Activated T-helper 17 cell treated with anti-CD3 and anti-CD28 coated beads, Interleukin-2, amount 50 U/mL, for 72 hours (primary cell): ENCODE results near the gene CDH23. TPM values are rescaled to one million over a fixed set of nuclear protein-coding genes. Genes with fewer than 3 reads are reported as not detected.

Source experiments
- ATAC-seq: fragments of 150-1000 bp; cut with Tn5 transposase; replicated peaks from 2 replicates; pipeline ENCODE4 v1.10.0; 2021; ENCODE audit warnings: mild to moderate bottlenecking, moderate library complexity
- H3K27ac Mint-ChIP-seq: one replicate; pipeline ENCODE4 v1.8.0; 2022; ENCODE audit warnings: mixed read lengths
- H3K27me3 Mint-ChIP-seq: one replicate; pipeline ENCODE4 v1.8.0; 2022; ENCODE audit warnings: mixed read lengths
- H3K36me3 Mint-ChIP-seq: one replicate; pipeline ENCODE4 v1.8.0; 2022; ENCODE audit warnings: low read depth, mild to moderate bottlenecking, mixed read lengths
- H3K4me1 Mint-ChIP-seq: one replicate; pipeline ENCODE4 v1.8.0; 2022; ENCODE audit warnings: mixed read lengths
- H3K4me3 Mint-ChIP-seq: one replicate; pipeline ENCODE4 v1.8.0; 2022; ENCODE audit warnings: mild to moderate bottlenecking, mixed read lengths
- H3K9me3 Mint-ChIP-seq: one replicate; pipeline ENCODE4 v1.8.0; 2022; ENCODE audit warnings: mixed read lengths
- total RNA-seq, 2 donors: library from RNA; stranded (reverse); gene quantifications; one replicate each; pipeline ENCODE4 v1.2.3, GENCODE V29; 2022

CDH23 gene
- total RNA-seq, 2 donors from 2014 or later, result 0.09 to 16.2 TPM

- no peak for ATAC-seq
- Mint-ChIP-seq H3K27ac (no peak overlapping the region), H3K4me3 (no peak overlapping the region), H3K4me1 (peaks cover 6% of the 10 kb centered on the region), H3K9me3 (peaks cover 5% of the 10 kb centered on the region), H3K36me3 (no peaks in the 10 kb centered on the region), H3K27me3 (no peaks in the 10 kb centered on the region)
These were observed 294.7 kb downstream of the CDH23 start for GRCh38 chr10:71691405-71691804.

GRCh38 chr10:71692598-71693306 lies 296.0 kb downstream of the CDH23 start:
- no peaks in the 10 kb centered on the region for H3K36me3 Mint-ChIP-seq

DNA sequence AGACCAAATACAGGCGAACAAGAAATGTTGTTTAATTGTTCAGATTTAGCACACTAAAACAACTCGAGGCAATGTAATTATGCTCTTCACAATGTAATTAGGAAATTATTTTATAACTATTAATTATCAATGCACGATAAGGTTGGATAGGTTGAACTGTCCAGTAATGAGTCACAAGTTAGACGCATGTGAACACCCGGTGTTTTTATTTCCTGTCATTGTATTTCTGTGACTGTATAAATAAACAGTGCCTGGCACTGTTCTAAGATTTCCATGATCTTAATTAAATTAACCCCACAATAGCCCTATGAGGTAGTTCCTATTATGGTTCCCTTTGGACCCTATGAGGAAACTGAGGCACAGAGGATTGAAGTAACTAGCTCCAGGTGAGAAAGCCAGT lies 296.7 kb downstream of the CDH23 start:
- Mint-ChIP-seq H3K9me3 (peaks cover under 1% of the 10 kb centered on the region), H3K27ac (no peak overlapping the region), H3K4me3 (no peak overlapping the region), H3K36me3 (no peaks in the 10 kb centered on the region), H3K27me3 (no peaks in the 10 kb centered on the region), H3K4me1 (peaks cover 8% of the 10 kb centered on the region)
- no peak for ATAC-seq

More at GRCh38 chr10:71692598-71693306, 296.0 kb downstream of the CDH23 start:
- no peak for ATAC-seq
- H3K27ac Mint-ChIP-seq, result no peak overlapping the region
- H3K4me3 Mint-ChIP-seq, result no peak overlapping the region
- H3K27me3 Mint-ChIP-seq, result no peaks in the 10 kb centered on the region
- H3K9me3 Mint-ChIP-seq, result peaks cover 5% of the 10 kb centered on the region
- H3K4me1 Mint-ChIP-seq, result peaks cover 8% of the 10 kb centered on the region

DNA sequence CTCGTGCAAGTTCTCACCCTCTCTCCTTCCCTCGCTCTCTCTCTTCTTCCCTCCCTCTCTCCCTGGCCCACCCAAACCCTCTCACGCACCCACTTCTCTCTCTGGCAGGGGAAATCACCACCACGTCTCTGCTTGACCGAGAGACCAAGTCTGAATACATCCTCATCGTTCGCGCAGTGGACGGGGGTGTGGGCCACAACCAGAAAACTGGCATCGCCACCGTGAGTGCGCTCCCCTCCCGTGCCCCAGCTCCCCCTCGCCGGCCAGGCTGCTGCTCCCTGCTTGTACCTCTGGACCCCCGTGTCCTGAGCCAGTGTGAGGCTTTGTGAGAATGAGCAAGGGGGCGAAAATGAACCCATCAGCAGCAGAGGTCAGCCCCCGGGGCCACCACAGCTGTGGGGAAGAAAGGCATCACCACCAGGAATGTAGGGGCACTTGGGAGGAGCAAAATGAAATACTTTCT lies 297.4 kb downstream of the CDH23 start:
- H3K27ac Mint-ChIP-seq, result peak overlapping the region; percentile 70
- no peaks in the 10 kb centered on the region for H3K27me3 Mint-ChIP-seq
- ATAC-seq, result no peak
- peak overlapping the region; percentile 60 for H3K4me3 Mint-ChIP-seq
- no peaks in the 10 kb centered on the region for H3K36me3 Mint-ChIP-seq
- peaks cover 14% of the 10 kb centered on the region for H3K4me1 Mint-ChIP-seq
- no peaks in the 10 kb centered on the region for H3K9me3 Mint-ChIP-seq

- ATAC-seq, result peak; percentile 34
- no peaks in the 10 kb centered on the region for H3K36me3 Mint-ChIP-seq
- H3K4me3 Mint-ChIP-seq, result peak overlapping the region; percentile 60
- no peaks in the 10 kb centered on the region for H3K9me3 Mint-ChIP-seq
- peak overlapping the region; percentile 70 for H3K27ac Mint-ChIP-seq
- H3K4me1 Mint-ChIP-seq, result peaks cover 16% of the 10 kb centered on the region
- no peaks in the 10 kb centered on the region for H3K27me3 Mint-ChIP-seq
These were observed 297.8 kb downstream of the CDH23 start for GRCh38 chr10:71694567-71694968.

GRCh38 chr10:71695502-71696476 lies 299.1 kb downstream of the CDH23 start:
- H3K27ac Mint-ChIP-seq, result no peak overlapping the region
- H3K36me3 Mint-ChIP-seq, result no peaks in the 10 kb centered on the region
- peaks cover 16% of the 10 kb centered on the region for H3K4me1 Mint-ChIP-seq
- no peak for ATAC-seq
- peak overlapping the region; percentile 60 for H3K4me3 Mint-ChIP-seq
- H3K27me3 Mint-ChIP-seq, result no peaks in the 10 kb centered on the region
- no peaks in the 10 kb centered on the region for H3K9me3 Mint-ChIP-seq

DNA sequence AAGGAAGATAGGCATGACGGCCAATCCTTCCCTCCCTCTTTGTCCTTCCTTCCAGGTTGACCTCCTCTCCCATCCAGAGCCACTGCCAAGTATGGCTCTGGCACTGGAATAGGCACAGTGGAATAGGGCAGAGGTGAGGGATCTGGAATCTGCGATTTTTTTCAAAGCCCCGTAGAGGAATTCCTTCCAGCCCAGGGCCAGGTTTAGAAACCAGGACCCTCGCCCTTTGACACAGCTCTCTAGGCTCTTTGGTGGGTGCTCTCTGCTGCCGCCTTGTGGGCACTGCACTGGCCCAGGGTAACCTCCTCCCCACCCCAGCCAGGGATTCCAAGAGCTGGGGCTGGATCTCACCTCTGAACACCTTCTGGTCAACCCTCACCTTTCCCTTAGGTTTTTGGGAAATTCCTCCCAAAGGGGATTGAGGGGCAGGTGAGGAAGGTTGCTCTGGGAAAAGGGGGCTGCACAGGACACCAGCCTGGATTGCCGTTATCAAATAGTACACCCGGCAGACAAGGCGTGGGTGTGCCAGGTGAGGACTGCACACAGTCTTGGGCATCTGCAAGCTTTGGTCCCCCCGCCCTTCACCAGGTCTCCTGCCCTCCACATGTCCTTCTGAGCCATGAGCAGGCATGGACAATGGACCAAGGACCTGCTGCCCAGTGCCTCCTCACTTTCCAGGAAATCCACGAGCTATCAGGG lies 300.1 kb downstream of the CDH23 start:
- H3K27ac Mint-ChIP-seq, result no peak overlapping the region

GRCh38 chr10:71697938-71698709 lies 301.4 kb downstream of the CDH23 start:
- peak overlapping the region; percentile 51 for H3K27ac Mint-ChIP-seq
- no peaks in the 10 kb centered on the region for H3K9me3 Mint-ChIP-seq
- H3K4me3 Mint-ChIP-seq, result peak overlapping the region; percentile 38
- no peaks in the 10 kb centered on the region for H3K36me3 Mint-ChIP-seq
- ATAC-seq, result peak; percentile 74
- peaks cover 16% of the 10 kb centered on the region for H3K4me1 Mint-ChIP-seq
- no peaks in the 10 kb centered on the region for H3K27me3 Mint-ChIP-seq

More for the DNA sequence above, 300.1 kb downstream of the CDH23 start:
- Mint-ChIP-seq H3K4me3 (no peak overlapping the region), H3K36me3 (no peaks in the 10 kb centered on the region), H3K4me1 (peaks cover 16% of the 10 kb centered on the region), H3K9me3 (no peaks in the 10 kb centered on the region), H3K27me3 (no peaks in the 10 kb centered on the region)
- peak; percentile 61 for ATAC-seq

DNA sequence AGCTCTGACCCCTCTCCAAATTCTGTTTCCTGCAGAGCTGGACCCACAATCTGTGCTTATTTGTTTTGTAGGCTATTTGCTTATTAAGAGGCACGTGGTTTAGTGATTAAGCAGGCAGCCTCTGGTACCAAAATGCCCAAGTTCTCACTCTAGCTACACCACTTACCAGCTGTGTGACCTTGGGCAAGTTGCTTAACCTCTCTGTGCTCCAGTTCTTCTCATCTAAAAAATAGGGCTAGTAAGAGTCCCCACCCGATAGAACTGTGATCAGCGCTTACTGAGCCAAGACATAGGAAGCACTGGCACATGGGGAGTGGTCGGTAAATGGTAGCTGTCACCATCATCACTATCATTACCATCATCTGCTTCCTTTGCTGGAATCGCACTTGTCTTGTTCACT lies 302.0 kb downstream of the CDH23 start:
- Mint-ChIP-seq H3K36me3 (no peaks in the 10 kb centered on the region), H3K27ac (peak overlapping the region; percentile 51), H3K4me3 (peak overlapping the region; percentile 38), H3K9me3 (no peaks in the 10 kb centered on the region), H3K27me3 (no peaks in the 10 kb centered on the region), H3K4me1 (peaks cover 16% of the 10 kb centered on the region)
- ATAC-seq, result peak; percentile 43

DNA sequence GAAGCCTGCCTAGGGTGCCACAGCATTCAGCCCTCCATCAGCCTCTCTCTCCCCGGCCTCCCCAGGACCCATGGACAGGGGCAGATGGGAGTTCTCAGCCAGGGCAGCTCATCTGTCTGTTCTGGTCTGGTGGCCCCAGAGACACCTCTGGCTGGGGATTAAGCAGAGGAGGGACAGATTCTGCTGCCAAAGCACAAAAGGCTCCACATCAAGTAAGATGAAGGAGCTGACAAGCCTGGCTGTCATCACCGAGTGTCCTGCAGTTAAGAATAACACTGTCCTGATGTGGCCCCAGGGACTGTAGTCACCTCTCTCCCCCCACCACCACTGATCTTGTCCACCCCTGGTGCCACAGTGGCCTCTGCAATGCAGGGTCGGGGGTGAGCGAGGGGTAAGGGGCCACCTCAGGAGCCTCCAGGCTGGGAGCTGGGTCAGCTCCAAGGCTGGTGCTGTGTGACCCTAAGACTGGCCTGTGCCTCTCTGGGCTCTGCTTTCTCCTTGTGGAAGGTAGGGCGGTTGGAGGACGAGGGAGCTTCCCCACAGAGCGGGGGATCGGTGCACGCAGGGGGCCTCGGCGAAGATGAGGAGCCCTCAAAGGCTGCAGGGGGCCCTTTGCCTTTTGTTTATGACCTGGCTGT lies 304.1 kb downstream of the CDH23 start:
- Mint-ChIP-seq H3K36me3 (no peaks in the 10 kb centered on the region), H3K4me1 (peaks cover 16% of the 10 kb centered on the region), H3K27me3 (no peaks in the 10 kb centered on the region), H3K4me3 (no peak overlapping the region), H3K27ac (no peak overlapping the region), H3K9me3 (no peaks in the 10 kb centered on the region)
- no peak for ATAC-seq

DNA sequence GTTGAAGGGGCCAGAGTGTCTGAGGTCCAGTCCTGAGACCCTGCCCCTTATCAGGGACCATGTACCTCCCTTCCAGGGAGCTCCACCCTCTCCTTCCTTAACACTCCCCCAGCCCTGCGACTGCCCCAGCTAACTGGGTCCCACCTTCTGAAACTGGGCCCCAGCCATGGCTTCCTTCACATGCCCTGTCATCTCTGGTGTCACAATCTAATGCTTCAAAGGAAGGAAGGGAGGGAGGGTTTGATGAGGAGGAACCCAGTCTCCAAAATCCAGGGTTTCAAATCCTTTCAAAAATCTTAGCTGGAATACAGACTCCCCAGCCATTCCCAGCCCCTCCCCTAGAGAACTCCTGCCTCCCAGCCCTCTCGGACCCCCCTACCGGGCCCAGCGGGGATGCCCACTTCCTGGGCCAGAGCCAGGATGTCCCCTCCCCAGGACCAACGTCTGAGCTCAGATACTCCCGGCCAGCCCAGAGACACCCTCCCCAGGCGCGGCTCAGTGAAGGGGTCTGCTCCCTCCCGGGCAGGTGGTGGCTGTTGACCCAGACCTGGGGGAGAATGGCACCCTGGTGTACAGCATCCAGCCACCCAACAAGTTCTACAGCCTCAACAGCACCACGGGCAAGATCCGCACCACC lies 304.9 kb downstream of the CDH23 start:
- ATAC-seq, result no peak
- Mint-ChIP-seq H3K27me3 (no peaks in the 10 kb centered on the region), H3K27ac (no peak overlapping the region)

GRCh38 chr10:71703577-71703976 lies 306.9 kb downstream of the CDH23 start:
- H3K27ac Mint-ChIP-seq, result no peak overlapping the region
- no peaks in the 10 kb centered on the region for H3K36me3 Mint-ChIP-seq
- no peaks in the 10 kb centered on the region for H3K27me3 Mint-ChIP-seq
- no peak overlapping the region for H3K4me3 Mint-ChIP-seq
- peaks cover 12% of the 10 kb centered on the region for H3K4me1 Mint-ChIP-seq
- no peak for ATAC-seq
- H3K9me3 Mint-ChIP-seq, result no peaks in the 10 kb centered on the region

More for the DNA sequence above, 304.9 kb downstream of the CDH23 start:
- H3K36me3 Mint-ChIP-seq, result no peaks in the 10 kb centered on the region
- H3K4me3 Mint-ChIP-seq, result no peak overlapping the region
- peaks cover 16% of the 10 kb centered on the region for H3K4me1 Mint-ChIP-seq
- no peaks in the 10 kb centered on the region for H3K9me3 Mint-ChIP-seq

DNA sequence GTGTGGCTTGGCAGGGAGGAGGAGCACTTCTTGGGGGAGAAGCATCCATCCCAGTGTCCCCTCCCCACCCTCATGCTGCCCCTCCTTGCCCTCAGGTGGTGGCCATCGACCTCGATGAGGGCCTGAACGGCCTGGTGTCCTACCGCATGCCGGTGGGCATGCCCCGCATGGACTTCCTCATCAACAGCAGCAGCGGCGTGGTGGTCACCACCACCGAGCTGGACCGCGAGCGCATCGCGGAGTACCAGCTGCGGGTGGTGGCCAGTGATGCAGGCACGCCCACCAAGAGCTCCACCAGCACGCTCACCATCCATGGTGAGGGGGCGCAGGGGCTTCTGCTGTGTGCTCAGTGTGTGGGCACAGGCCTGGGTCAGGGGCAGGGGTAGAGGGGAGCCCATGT lies 308.1 kb downstream of the CDH23 start:
- H3K9me3 Mint-ChIP-seq, result no peaks in the 10 kb centered on the region
- H3K27ac Mint-ChIP-seq, result no peak overlapping the region
- no peak for ATAC-seq
- H3K4me1 Mint-ChIP-seq, result peaks cover 13% of the 10 kb centered on the region
- H3K36me3 Mint-ChIP-seq, result no peaks in the 10 kb centered on the region
- H3K4me3 Mint-ChIP-seq, result no peak overlapping the region
- no peaks in the 10 kb centered on the region for H3K27me3 Mint-ChIP-seq
